SK-N-SH (cell line): ENCODE results near the gene GALNT1. TPM values are rescaled to one million over a fixed set of nuclear protein-coding genes. Genes with fewer than 3 reads are reported as not detected.

Experiments
- CTCF ChIA-PET: fragments of 300-600, 350-600 bp; formaldehyde crosslinking; extraction: SDS; loops from one replicate; lab custom pipeline; 2021; lab: Yijun Ruan, JAX
- POLR2A ChIA-PET: fragments of 350-600 bp; sonication (Branson Sonifier 250); formaldehyde crosslinking; extraction: SDS; loops from one replicate; lab custom pipeline; 2020; ENCODE audit warnings: antibody characterized with exemption, inconsistent platforms; lab: Yijun Ruan, JAX
- DNase-seq: peaks from one replicate; pipeline ENCODE4 v3.0.0; 2012
- H2AFZ ChIP-seq: fragments of 200-600 bp; sonication (generic); 2 replicates; pipeline ENCODE4 v1.8.1; 2016; ENCODE audit warnings: antibody characterized with exemption, mild to moderate bottlenecking, low read depth
- H3F3A ChIP-seq: fragments of 200-600 bp; sonication (generic); replicated peaks from 2 replicates; pipeline ENCODE3; 2016; ENCODE audit warnings: antibody characterized with exemption, mild to moderate bottlenecking; ENCODE audit not compliant: insufficient read depth
- H3K27ac ChIP-seq, 2 experiments: fragments of 200-500 bp in 1 of 2; fragments of 200-600 bp in 1 of 2; sonication (Bioruptor generic) in 1 of 2; sonication (generic), shearing (Covaris generic) in 1 of 2; 2 replicates each; pipeline versions ENCODE4 v1.5.1 to v1.6.1; 2014 to 2016; ENCODE audit warnings: low read depth in 2 of 2, inconsistent platforms in 1 of 2, low read length in 1 of 2, mild to moderate bottlenecking in 1 of 2, mixed read lengths in 1 of 2
- H3K27me3 ChIP-seq: fragments of 200-600 bp; sonication (generic), shearing (Covaris generic); 2 replicates; pipeline ENCODE4 v1.6.1; 2016; ENCODE audit warnings: mixed run types; ENCODE audit not compliant: insufficient read depth
- H3K36me3 ChIP-seq, 2 experiments: fragments of 200-500 bp in 1 of 2; fragments of 200-600 bp in 1 of 2; sonication (Bioruptor generic) in 1 of 2; sonication (generic) in 1 of 2; replicated peaks in 1 of 2; 2 replicates each; pipeline versions ENCODE3 to v1.5.1; 2014 to 2016; ENCODE audit warnings: low read length in 1 of 2, mild to moderate bottlenecking in 1 of 2; ENCODE audit not compliant: insufficient read depth in 2 of 2, control insufficient read depth in 1 of 2
- H3K4me1 ChIP-seq, 2 experiments: fragments of 200-500 bp in 1 of 2; fragments of 200-600 bp in 1 of 2; sonication (Bioruptor generic) in 1 of 2; sonication (generic), shearing (Covaris generic) in 1 of 2; 2 replicates each; pipeline versions ENCODE4 v1.5.1 to v1.6.1; 2014 to 2016; ENCODE audit warnings: low read depth in 1 of 2, low read length in 1 of 2, mixed run types in 1 of 2; ENCODE audit not compliant: insufficient read depth in 2 of 2, control insufficient read depth in 1 of 2
- H3K4me2 ChIP-seq: fragments of 200-600 bp; sonication (generic), shearing (Covaris generic); 2 replicates; pipeline ENCODE4 v1.6.1; 2017; ENCODE audit warnings: mixed run types
- H3K4me3 ChIP-seq, 2 experiments: fragments of 200-500 bp in 1 of 2; fragments of 200-600 bp in 1 of 2; sonication (Bioruptor generic) in 1 of 2; sonication (generic), shearing (Covaris generic) in 1 of 2; 2 replicates each; pipeline versions ENCODE4 v1.5.1 to v1.8.1; 2014 to 2016; ENCODE audit warnings: low read depth in 2 of 2, inconsistent platforms in 1 of 2, low read length in 1 of 2, mild to moderate bottlenecking in 1 of 2, mixed read lengths in 1 of 2, moderate library complexity in 1 of 2
- H3K79me2 ChIP-seq: fragments of 200-600 bp; sonication (generic); 2 replicates; pipeline ENCODE4 v1.8.1; 2017; ENCODE audit warnings: mild to moderate bottlenecking; ENCODE audit not compliant: insufficient read depth
- H3K9ac ChIP-seq: fragments of 200-600 bp; sonication (generic); 2 replicates; pipeline ENCODE4 v1.6.1; 2017; ENCODE audit warnings: mixed run types
- H3K9me2 ChIP-seq: fragments of 200-600 bp; sonication (generic); 2 replicates; pipeline ENCODE4 v1.6.1; 2017; ENCODE audit warnings: mixed run types
- H3K9me3 ChIP-seq: fragments of 200-600 bp; sonication (generic); 2 replicates; pipeline ENCODE4 v1.6.1; 2017; ENCODE audit warnings: mixed run types, mild to moderate bottlenecking, moderate library complexity
- H4K20me1 ChIP-seq: fragments of 200-600 bp; sonication (generic); 2 replicates; pipeline ENCODE4 v1.6.1; 2017; ENCODE audit warnings: mild to moderate bottlenecking, mixed run types; ENCODE audit not compliant: insufficient read depth
- EZH2phosphoT487 ChIP-seq: fragments of 200-600 bp; sonication (generic); IDR thresholded peaks from 2 replicates; pipeline ENCODE4 v1.6.1; 2017; ENCODE audit warnings: low read depth, mixed run types, mild to moderate bottlenecking, antibody characterized with exemption, moderate library complexity, borderline replicate concordance
- FOXJ3 ChIP-seq: sonication (generic); formaldehyde crosslinking; IDR thresholded peaks from 2 replicates; pipeline ENCODE4 v1.5.1; 2020; ENCODE audit warnings: mild to moderate bottlenecking, missing genetic modification reagents
- IRF3 ChIP-seq: fragments of 150-350 bp; IDR thresholded peaks from 2 replicates; pipeline ENCODE4 v1.6.1; 2016; ENCODE audit warnings: mild to moderate bottlenecking, low read depth, low read length
- MEF2A ChIP-seq: IDR thresholded peaks from 2 replicates; pipeline ENCODE4 v1.4.0; 2012; ENCODE audit warnings: low read depth, borderline replicate concordance
- POLR2AphosphoS5 ChIP-seq: IDR thresholded peaks from 2 replicates; pipeline ENCODE4 v1.6.1; 2012; ENCODE audit warnings: low read depth, low read length
- RAD21 ChIP-seq: IDR thresholded peaks from 2 replicates; pipeline ENCODE4 v1.6.1; 2012; ENCODE audit warnings: mild to moderate bottlenecking, low read length
- USF2 ChIP-seq: fragments of 150-350 bp; IDR thresholded peaks from 2 replicates; pipeline ENCODE4 v1.6.1; 2017; ENCODE audit warnings: antibody characterized with exemption, low read length, low read depth, borderline replicate concordance
- ZBTB33 ChIP-seq: IDR thresholded peaks from 2 replicates; pipeline ENCODE4 v1.4.0; 2012; ENCODE audit warnings: low read depth, borderline replicate concordance
- polyA plus RNA-seq, 3 experiments: library from polyadenylated mRNA; depleted of rRNA; stranded (reverse); fragments of >200 nt; gene quantifications; 2 replicates each; pipeline ENCODE4 v1.2.3, GENCODE V29; 2012
- TF ChIP-seq, protein P1 (sequence below): IDR thresholded peaks from 2 replicates; pipeline ENCODE4 v1.6.1; 2012; ENCODE audit warnings: mild to moderate bottlenecking, low read depth, low read length, moderate library complexity
- TF ChIP-seq, protein P2 (sequence below): IDR thresholded peaks from 2 replicates; pipeline ENCODE4 v1.4.0; 2012; ENCODE audit warnings: low read depth, borderline replicate concordance

Gene GALNT1
- polyA plus RNA-seq, 1 of the 3 experiments (the other 2 are of a cell fraction) = 15.7 TPM

- no peak for TF ChIP-seq ZBTB33
- no peak for TF ChIP-seq MEF2A
- TF ChIP-seq IRF3 = no peak
- TF ChIP-seq POLR2AphosphoS5 = no peak
- TF ChIP-seq, protein P1, sequence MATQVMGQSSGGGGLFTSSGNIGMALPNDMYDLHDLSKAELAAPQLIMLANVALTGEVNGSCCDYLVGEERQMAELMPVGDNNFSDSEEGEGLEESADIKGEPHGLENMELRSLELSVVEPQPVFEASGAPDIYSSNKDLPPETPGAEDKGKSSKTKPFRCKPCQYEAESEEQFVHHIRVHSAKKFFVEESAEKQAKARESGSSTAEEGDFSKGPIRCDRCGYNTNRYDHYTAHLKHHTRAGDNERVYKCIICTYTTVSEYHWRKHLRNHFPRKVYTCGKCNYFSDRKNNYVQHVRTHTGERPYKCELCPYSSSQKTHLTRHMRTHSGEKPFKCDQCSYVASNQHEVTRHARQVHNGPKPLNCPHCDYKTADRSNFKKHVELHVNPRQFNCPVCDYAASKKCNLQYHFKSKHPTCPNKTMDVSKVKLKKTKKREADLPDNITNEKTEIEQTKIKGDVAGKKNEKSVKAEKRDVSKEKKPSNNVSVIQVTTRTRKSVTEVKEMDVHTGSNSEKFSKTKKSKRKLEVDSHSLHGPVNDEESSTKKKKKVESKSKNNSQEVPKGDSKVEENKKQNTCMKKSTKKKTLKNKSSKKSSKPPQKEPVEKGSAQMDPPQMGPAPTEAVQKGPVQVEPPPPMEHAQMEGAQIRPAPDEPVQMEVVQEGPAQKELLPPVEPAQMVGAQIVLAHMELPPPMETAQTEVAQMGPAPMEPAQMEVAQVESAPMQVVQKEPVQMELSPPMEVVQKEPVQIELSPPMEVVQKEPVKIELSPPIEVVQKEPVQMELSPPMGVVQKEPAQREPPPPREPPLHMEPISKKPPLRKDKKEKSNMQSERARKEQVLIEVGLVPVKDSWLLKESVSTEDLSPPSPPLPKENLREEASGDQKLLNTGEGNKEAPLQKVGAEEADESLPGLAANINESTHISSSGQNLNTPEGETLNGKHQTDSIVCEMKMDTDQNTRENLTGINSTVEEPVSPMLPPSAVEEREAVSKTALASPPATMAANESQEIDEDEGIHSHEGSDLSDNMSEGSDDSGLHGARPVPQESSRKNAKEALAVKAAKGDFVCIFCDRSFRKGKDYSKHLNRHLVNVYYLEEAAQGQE = no peak
- no peak for TF ChIP-seq EZH2phosphoT487
- TF ChIP-seq RAD21 = no peak
- TF ChIP-seq, protein P2, sequence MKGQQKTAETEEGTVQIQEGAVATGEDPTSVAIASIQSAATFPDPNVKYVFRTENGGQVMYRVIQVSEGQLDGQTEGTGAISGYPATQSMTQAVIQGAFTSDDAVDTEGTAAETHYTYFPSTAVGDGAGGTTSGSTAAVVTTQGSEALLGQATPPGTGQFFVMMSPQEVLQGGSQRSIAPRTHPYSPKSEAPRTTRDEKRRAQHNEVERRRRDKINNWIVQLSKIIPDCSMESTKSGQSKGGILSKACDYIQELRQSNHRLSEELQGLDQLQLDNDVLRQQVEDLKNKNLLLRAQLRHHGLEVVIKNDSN = no peak
- TF ChIP-seq FOXJ3 = no peak
- no peak for TF ChIP-seq USF2
- Histone ChIP-seq H4K20me1 (peaks cover 23% of the 10 kb centered on the region; the same call in 1 of the 2 replicates), H3K9ac (no peak overlapping the region), H3K27ac (no peak overlapping the region), H3K9me3 (no peaks in the 10 kb centered on the region), H3K27me3 (no peaks in the 10 kb centered on the region), H3K79me2 (peaks cover 82% of the 10 kb centered on the region), H3F3A (no peaks in the 10 kb centered on the region), H3K9me2 (no peaks in the 10 kb centered on the region), H3K4me2 (no peak overlapping the region), H3K4me3 (no peak overlapping the region), H3K36me3 (peaks cover 0 to 10% of the 10 kb centered on the region in 2 experiments), H3K4me1 (no peaks in the 10 kb centered on the region), H2AFZ (no peak overlapping the region)
- CTCF ChIA-PET = interaction anchor here (1.0 kb wide), 1 partner anchor 10 kb away, joined by 5 read pairs; no protein-coding TSS in a partner anchor
- POLR2A ChIA-PET = no interaction called here
- no peak for DNase-seq
These were observed 10.8 kb downstream of the GALNT1 start for GRCh38 chr18:35592298-35592697.
